GF-D8 (cell line): ENCODE measurements around the gene PSD2.
"Not testable (repeated sequence)": the region's sequence is repeated elsewhere in the genome, so short reads cannot be mapped to it uniquely, and the experiment has no call there.

Experiments
- DNase-seq: peaks from one replicate; lab custom pipeline; 2025; lab: John Stamatoyannopoulos, UW

PSD2 gene

DNA sequence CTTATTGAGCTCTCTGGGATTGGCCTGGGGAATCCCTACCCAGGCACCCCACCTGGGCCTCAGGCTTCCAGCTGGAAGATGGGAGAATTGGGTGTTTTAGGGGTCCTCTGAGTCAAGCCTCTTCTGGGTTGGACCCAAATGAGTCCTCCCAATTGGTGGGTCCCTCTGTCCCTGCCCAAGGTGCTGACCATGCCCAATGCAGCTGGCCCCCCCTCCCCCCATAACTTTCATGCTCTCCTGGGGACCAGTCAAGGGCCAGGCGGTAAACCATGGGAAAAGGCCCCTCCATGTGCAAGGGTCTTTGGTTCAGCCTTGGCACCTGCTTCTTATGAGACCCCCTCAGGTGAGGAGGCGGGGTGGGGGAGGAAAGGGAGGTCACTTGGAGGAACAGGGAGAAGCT lies 3.4 kb upstream of the PSD2 start:
- DNase-seq, result no peak

- not testable (repeated sequence) for DNase-seq
These were observed 3.0 kb upstream of the PSD2 start for GRCh38 chr5:139792655-139793054.

GRCh38 chr5:139794067-139794846 lies 1.4 kb upstream of the PSD2 start:
- DNase-seq, result no peak

- no peak for DNase-seq
These were observed 626 bp downstream of the PSD2 start for GRCh38 chr5:139796061-139796806.

DNA sequence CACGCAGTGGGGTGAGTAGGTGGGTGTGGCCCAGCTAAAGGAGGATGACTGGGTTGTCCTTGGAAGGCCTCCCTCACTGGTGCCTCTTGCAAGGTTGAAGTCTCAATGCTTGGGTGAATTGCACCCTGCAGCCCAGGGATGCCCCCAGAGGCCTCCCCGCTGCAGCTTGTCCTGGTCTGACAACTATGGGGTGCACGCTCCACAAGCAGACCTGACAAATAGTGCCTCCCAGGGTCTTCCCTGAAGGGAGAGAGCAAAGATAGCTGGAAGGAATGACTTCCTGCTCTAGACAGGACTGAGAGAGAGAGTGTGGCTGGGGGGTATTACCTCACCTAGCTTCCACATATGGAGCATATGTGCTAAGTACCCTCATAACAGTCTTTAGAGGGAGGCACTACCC lies 1.7 kb downstream of the PSD2 start:
- no peak for DNase-seq

DNA sequence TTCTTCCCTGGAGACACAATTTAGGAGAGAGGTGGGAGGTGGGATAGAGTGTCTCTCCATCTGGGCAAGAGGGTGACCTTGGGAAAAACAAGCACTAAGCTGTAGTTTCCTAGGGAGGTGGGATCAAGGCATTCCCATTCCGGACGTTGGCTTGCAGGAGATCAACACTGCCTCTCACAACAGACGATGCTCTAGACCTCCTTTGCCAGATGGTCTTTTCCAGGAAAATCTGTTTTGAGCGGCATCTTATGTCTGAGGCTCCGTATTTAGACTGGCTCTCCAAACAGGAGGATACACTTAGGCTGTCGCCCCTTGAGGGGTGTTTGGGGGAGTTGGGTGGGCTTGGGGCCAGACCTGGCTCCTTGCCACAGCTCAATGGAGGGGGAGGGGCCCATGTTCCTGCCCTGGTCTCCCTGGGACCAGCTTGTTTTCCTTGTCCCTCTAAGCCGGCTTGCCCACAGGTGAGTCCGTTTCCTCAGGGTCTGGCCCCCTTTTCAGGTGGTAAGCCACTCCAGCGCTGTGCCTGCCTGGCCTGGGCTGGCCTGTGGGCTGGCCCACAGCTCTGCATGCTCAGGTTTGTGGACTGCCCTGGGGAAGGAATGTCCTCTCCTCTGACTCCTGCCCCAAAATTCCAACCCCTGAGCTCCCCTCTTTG lies 2.4 kb downstream of the PSD2 start:
- DNase-seq, result no peak

DNA sequence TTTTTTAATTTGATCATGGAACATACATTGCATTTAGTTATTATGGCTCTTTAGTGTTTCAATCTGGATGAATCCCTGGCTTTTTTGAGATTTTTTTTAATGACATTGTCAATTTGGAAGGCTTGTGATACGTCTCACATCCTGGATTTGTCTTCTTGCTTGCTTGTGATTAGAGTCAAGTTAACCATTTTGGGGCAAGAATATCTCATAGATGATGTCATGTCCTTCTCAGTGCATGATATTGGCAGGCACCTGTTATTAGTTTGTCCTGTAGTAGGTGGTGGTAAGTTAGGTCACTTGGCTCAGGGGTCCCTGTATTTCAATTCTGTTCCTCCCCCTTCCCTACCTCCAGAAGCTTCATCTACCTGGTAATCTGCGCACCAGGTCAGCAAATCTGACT lies 3.3 kb downstream of the PSD2 start:
- no peak for DNase-seq

DNA sequence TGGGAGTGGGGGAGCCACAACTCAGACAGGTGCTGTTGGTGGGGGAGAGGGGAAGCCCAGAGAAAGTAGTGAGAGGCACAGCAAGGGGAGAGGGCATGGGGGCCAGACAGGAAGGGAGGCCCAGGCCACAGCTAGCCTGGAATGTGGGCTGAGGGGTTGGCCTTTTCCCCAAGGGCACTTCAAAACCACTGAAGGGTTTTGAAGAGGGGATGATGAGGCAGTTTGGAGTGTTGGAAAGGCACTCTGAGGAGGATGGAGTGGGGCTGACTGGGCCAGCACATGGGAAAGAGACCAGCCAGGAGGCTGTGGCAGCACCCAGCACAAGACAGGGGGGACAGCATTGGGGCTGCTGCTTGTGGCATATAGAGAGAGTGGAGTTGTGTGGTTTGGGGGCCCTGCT lies 3.8 kb downstream of the PSD2 start:
- DNase-seq, result no peak

- DNase-seq, result no peak
These were observed 8.4 kb downstream of the PSD2 start for GRCh38 chr5:139803978-139804377.

DNA sequence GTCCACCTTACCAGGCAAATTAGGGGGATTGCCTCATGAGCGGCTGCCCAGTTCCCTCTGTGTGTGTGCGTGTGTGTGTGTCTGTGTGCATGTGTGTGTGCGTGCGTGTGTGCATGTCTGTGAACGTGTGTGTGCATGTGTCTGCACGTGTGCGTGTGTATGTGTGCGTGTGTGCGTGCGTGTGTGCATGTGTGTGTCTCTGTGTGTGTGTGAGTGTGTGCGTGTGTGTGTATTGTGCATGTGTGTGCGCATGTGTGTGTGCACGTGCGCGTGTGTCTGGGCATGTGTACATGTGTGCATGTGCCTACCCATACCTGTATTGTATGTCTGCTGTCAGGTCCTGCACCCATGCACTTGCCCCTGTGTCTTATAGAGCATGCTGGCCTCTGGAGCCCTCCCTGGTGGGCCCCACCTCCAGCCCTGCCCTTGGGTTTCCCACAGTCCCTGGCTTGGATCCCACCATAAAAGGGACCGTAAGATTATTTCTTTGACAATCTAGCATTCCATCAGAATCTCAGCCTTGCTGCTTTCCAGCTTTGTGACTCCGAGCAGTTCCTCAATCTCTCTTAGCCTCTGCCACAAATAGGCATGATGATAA lies 9.3 kb downstream of the PSD2 start:
- DNase-seq, result no peak

GRCh38 chr5:139805545-139805944 lies 9.9 kb downstream of the PSD2 start:
- DNase-seq, result no peak

GRCh38 chr5:139806111-139806510 lies 10.5 kb downstream of the PSD2 start:
- DNase-seq, result no peak

DNA sequence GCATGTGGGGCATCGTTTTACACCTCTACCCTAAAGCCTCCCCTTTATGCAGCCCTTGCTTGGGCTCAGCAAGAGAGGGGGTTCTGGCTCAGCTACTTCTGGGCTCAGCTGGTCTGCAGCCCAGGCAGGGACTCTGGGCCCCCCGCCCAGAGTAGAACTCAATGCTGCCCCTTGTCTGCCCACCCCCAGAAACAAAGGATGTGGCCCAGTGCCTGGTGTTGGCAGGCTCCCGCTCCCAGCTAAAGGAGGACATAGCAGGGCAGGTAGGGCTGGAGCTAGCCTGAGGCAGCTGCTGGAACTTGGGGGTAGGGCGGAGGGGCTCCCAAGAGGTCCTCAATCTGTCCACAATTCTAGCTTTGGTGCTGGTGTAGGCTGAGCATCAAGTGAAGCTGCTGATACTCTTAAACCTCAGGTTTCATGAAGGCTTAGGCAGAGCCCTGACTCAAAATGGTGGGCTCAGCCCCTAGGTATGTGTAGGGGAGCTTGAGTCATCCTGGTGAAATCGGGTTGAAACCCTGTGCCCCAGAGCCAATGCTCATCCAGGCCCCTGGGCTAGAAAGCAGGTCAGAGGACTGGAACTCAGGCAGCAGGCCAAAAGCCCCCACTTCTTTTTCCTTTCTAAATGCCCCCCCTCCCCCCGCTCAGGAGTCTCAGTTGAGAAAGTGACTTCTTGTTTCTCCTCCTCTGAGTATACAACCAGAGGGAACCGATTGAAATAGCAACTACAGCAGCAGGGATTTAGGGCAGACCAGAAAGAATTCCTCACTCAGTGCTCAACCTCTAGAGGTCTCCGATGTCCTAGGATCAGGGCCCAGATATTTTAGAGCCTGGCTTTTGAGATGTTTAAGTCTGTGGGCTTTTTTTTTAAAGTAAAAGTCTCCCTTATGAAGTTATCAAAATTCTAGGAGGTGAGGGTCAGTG lies 11.4 kb downstream of the PSD2 start:
- DNase-seq, result no peak

DNA sequence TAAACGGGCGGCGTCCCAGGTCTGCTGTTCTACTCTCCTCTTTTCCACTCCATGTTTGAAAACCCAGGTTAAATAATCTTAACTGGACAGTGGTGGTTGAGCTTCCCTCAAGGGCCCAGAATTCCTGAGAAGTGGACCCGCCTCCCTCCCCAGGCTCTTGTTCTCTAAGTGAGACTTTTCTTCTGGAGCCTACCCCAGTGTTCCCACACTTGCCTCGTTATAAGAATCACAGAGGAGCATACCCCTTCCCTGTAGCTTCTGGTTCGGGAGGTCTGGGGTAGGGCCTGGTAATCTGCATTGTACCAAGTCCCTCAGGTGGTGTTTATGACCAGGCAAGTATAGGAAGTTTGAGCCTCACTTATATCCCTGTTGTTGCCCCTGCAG lies 12.0 kb downstream of the PSD2 start:
- DNase-seq, result no peak

DNA sequence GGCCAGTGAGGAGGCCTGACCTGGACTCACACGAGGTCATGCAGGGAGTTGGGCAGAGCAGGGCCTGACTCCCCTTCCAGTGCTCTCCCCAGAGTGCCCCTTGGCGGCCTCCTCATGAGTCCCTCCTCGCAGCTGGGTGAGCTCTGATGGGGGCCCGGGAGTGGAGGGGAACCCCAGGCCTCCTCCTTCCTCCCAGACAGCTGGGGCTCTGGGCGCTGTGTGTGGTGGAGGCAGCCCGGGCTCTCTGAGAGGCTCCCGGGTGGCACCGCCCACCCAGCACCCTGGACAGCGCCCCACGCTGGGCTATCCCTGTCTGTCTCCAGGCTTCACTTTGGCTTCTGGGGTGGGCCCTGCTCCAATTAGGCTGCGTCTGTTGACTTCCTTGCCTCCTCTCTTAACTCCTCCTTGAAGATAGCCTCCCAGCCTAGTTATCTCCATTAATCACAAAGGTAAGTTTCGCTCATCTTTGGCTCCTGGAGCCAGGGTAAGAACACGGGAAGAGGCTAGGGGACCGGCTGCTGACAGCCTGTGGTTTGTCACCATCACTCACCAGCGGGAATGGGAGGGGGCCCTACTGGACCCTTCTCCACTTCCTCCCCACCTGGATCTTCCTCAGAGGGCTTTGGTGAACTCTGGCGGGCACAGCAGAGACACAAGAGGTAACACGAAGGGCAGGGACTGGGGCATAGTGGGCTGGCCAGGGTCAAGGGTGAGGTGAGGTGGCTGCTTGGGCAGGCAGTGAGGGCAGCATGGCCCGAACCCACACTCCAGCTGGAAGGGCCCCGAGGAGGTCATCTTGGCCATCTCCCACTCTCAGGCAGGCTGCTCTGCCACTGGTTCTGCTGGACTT lies 13.1 kb downstream of the PSD2 start:
- no peak for DNase-seq

DNA sequence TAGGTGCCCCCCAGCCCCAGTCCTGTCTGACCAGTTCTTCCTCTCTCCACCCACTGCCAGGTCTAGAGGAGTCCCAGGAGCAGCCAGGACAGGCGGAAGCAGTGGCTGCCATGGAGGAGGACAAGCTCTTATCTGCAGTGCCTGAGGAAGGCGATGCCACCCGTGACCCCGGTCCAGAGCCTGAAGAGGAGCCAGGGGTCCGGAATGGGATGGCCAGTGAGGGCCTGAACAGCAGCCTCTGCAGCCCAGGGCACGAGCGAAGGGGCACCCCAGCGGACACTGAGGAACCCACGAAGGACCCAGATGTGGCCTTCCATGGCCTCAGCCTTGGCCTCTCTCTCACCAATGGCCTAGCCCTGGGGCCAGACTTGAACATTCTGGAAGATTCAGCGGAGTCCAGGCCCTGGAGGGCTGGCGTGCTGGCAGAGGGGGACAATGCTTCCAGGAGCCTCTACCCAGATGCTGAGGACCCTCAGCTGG lies 13.8 kb downstream of the PSD2 start:
- DNase-seq, result no peak

GRCh38 chr5:139810341-139811273 lies 15.0 kb downstream of the PSD2 start:
- no peak for DNase-seq

- no peak for DNase-seq
These were observed 15.6 kb downstream of the PSD2 start for GRCh38 chr5:139811274-139811607.

- no peak for DNase-seq
These were observed 16.7 kb downstream of the PSD2 start for GRCh38 chr5:139812323-139812722.
